CD4-positive, alpha-beta T cell treated with Interleukin-2 at 100 ng/mL for 4 hours (primary cell): Measurements from ENCODE around the gene MLIP.

Experiments used
- DNase-seq: peaks from one replicate; pipeline ENCODE4 v3.0.0-alpha.2; 2020; ENCODE audit warnings: low spot score

MLIP gene

DNA sequence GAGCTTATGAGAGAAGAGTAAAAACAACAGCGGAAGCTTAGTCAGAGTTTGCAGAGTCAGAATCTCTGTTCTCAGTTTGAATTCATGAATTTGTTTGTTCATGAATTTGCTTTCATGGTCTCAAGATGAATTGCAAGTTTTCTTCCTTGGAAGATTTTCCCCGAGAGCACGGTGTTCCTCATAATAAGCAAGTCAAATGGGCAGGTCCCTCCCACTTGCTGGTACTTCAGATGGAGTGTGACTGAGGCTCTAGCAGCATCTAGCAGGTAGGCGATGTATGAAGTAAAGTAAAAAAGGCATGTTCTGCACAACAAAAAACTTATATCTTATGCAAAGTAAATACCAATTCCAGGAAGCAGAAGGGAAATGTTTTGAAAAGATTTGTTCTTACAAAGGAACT lies 15.5 kb upstream of the MLIP start:
- no peak for DNase-seq

DNA sequence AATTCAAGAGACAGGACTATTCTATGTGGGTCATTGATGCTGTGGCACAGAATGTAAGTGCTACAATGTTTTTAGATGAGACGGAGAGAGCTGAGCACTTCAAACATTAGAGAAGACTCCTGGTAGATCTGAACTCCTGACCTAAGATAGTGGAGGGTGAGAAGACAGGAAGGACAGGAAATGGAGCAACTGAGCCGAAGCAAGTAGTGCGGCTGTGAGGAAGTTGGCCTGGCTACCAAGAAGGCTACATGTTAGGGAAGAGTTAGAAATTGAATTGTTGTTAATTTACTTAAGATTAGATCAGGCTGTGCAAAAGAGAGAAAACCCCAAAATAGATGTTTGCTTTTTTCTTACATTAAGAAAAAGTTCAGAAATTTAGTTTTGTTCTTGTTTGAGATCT lies 14.4 kb upstream of the MLIP start:
- DNase-seq, result no peak

DNA sequence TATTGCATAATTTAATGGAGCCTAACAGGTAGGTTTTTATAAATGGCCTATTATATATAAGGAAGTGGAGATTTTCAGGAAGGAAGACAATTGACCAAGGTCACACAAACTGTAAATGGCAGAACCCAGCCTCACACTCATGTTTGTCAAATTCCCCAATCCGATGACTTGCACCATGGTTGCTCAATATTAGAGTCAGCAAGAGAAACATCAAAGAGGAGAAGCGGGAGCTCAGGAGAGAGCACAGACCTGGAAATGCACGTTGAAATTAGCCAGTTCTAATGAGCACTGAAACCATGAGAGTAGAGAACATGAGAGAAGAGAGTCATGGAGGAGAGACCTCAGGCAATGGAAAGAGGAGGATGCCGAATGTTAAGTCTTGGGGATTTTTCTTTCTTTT lies 13.5 kb upstream of the MLIP start:
- no peak for DNase-seq

DNA sequence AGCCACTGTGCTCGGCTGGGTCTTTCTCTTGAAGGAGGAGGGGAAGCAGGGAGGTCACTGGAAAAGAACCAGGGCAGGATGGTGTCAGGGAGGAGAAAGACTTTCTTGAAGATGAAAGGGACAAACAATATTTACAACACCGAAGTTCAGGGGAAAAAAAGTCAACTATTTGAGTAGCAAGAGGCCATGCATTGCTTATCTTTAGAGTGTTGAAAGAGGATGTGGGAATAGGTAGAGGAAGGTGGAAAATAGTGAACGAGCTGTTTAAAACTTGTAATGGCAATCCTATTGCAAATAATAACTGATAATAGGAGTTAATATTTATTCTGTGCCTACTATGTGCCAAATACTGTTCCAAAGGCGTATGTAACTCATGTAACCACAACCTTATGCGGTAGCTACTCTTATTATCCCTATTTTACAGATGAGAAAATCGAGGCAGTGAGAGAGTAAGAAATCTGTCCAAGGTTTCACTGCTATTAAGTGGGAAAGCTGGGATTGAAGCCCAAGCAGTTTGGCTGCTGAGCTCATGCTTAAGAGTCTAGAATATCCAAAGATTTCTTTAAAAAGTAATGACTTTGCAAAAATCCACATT lies 12.7 kb upstream of the MLIP start:
- DNase-seq, result no peak

DNA sequence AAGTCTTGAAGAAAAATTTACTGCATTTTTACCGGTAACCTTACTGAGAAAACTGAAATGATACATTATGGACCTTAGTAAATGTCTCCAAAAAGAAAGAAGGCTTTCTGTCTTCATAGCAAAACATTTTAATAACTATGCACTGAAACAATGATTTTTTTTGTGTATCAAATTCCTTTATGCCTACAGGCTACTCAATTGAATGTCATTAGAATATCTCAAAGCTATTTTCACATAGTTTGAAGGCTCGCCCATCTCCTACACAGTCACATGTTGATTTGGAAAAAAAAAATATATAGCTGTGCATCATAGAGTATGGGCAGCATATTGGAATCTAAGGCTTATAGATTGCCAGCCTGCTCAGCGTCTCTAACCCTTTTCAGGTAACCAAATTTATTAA lies 12.0 kb upstream of the MLIP start:
- DNase-seq, result no peak

DNA sequence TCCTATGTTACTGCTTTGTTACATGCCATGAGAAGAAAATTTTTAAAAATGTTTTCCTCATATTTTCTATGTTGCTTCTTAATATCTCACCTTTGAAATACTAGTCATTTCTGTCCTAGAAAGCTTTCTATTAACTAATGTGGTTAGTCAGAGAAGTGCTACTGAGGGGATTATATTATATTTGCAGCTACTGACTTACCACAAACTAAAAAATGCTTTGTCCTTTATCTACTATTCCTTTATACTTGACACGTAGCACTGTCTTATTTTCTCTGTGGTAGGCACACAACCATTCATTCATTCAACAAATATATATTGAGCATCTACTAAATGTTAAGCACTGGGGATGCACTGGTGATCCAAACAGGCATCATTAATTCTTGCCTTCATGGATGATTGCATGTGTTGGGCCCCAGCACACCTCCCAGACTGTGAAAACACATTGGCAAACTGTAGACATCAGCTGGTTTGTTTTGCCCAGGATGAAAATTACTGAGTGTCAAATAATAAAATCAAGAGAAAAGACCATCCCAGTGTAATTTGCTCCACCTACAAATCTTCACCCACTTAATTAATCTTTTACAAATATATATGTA lies 10.7 kb upstream of the MLIP start:
- no peak for DNase-seq

DNA sequence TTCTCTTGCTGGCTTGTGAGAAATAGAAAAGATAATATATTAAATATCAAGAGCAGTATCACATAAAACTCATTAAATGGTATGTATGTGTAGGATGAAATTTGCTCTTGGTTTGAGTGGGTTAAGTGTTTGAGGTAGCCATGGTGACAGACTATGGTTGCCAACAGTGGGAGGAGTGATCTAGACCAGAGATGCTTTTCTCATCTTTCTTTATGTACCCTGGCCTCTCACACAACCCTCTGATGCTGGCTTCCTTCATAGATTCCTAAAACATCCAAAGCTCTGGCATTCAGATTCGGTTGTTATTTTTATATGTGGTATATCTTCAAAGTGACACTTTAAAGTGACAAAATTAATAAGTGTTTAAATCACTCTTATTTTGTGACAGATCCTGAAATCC lies 9.0 kb upstream of the MLIP start:
- DNase-seq, result no peak

DNA sequence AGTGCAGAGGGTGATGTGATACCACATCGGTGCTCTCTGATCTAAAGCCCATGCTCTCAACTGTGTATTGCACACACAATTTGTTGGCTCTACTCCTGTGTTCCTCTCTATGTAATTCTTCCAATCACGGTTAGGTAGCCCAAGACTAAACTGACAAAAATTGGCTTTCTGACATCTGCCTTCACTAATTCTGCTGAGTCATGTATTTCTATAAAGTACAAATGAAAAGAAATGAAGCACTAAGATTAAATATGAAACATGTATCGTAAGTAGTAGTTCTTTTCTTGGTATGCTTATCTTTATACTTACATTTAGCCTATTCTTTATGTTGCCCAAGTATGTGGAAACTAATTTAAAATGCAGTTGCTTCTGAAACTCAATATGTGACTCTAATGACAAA lies 7.7 kb upstream of the MLIP start:
- DNase-seq, result no peak

DNA sequence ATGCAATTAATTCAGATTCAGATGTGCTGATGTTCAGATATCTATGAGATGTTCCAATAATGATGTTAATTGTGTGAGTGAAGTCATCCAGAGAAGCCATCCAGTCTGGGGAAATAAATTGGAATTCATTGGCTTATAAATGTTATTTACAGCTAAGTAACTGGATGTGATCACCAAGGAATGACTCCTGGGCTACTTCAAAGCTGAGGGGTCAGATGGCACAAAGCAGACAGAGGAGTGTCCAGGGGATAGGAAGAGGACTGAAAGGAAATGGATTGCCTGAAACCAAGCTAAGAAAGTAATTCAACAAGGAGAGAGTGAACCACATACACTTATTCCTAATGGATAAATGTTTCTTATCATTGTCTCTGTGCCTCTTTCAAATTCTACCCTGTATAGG lies 4.5 kb upstream of the MLIP start:
- DNase-seq, result no peak

DNA sequence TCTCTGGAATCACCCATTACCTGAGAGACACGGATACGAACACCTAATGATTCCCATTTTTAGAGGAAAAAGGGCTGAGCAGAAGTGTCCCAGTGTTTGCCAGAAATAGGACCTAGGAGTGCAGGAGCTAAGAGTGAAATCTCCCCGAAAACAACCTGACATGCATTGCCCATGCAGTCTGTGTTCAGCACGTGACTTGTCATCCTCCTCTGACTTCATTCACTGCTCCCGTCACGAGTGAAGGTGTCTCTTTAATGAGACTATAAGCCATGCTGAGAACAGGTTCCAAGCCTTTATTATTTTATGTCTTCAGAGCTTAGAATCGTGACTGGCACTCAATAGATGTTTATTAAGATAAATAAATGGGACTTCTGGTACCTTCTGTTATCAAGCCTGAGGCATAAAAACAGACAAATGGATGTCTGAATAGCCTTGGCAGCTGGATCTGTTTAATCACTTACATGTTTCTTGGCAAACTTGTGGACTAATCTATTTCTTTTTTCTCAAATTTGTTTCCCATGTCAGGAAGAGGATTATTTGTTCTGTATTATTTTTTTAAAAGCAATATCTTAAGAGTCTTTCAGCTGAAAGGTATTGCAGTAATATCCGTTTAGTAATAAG lies 3.7 kb upstream of the MLIP start:
- no peak for DNase-seq

DNA sequence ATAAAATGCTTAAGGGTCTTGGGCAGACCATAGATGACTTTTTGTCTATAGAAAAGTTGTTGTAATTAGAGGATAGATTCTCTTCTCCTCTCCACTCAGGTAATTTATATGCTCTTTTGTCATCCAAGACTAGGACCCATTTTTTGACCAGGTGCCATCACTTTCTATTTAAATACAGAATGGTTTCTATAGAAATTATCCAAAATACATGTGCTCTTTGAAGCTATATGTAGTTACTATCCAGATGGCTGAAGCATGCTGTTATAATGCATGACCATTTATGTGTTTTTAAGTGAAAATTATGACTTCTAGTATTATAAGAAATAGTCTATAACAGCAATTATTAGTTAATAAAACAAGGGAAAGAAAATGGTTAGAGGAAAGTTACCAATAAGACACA lies 3.0 kb upstream of the MLIP start:
- DNase-seq, result no peak

DNA sequence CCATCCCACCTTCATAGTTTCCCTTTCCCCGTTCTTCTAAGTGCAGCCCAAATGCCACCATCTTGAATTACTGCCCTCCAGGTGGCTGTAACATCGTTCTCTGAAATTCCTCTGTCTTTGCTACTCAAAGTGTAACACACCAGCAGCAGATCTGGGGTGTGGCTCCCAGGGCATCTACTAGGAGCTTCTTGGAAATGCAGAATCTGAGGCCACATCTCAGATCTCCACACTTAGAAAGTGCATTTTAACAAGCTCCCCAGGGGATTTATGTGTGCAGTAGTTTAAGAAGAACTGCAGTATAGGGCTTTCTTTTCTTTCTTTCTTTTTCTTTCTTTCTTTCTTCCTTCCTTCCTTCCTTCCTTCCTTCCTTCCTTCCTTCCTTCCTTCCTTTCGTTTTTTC lies 1.7 kb upstream of the MLIP start:
- DNase-seq, result no peak

DNA sequence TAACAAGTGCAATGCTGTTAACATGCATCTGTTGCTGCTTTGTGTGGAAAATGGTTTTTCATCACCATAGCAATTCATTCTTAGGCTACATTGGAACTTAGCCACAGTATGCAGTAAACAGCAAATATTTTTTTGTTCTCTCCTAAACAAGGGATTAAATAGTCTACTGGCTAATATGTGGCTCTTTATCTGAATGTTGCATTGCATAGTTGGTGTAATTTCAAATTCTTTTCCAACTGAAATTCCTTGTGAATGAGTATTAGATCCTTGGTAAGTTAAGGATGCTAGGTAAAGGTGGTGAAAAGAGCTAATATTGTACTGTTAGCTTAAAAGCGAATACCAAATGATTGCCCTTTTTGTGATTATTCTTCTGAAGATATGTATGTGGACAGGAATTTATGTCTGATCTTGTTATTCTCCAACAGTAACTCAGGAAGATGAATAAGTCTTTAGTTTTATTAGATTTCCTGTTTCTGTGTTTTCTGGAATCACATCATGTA lies 958 bp downstream of the MLIP start:
- DNase-seq, result no peak

DNA sequence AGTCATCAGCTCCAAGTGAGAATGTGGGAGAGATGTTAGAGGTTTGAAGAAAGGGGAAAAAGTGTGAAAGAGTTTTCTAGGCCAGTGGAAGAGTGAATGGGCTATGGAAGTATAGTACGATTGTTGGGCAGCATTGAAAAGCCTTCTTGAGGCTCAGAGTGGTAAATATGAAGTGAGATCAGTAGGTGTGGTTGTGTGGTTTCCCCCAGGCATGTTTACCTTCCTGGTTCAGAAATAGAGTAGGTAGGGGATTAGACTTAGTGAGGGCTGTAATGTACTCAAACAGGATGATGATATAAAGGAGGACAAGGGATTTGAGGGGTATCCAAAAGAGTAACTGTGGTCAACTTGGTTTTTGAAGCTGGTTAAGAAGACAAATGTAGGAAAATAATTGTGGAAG lies 3.7 kb downstream of the MLIP start:
- no peak for DNase-seq

DNA sequence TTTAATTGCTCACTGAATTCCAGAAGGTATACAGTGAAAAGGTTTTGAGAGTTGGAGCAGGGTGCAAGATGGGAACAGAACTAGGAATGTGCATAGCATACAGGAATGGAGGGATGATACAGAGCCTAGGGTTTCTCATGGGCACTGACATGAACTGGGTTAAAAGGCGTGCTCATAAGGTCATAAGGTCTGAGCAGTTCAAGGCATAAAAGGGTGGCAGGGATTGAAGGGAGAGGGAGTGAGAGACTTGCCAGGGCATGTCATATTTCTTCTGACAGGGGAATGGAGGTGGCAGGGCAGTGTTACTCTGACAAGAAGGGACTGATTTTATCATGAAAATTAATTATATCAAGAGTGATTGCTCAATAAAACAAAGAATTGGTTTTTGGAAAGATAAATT lies 4.7 kb downstream of the MLIP start:
- DNase-seq, result no peak

DNA sequence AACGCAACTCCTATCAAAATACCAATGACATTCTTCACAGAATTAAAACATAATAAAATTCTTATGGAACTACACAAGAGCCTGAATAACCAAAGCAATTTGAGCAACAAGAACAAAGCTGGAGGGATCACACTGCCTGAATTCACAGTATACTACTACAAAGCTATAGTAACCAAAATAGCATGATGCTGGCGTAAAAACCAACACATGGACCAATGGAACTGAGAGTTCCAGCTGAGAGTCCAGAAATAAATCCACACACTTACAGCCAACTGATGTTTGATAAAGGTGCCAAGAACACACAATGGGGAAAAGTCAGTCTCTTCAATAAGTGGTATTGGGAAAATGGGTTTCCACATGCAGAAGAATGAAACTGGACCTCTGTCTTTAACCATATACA lies 6.9 kb downstream of the MLIP start:
- no peak for DNase-seq

DNA sequence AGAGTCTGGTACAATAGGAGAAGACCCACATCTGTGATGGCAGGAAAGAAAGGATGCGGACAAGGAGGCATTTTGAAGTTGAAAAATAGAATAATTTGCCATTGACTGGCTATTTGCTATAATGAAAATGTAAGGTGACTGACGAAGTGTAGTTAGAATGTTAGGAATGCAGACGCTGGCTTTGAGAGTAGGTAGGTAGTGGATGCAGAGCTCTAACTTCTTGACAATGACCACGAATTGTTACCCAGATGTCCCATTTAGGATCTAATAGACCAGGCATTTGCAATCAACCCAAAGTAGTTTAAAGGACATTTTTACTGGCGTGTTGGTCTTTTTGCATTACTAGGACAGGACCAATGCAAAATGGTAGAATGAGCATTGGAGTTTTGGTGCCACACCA lies 14.2 kb downstream of the MLIP start:
- no peak for DNase-seq

DNA sequence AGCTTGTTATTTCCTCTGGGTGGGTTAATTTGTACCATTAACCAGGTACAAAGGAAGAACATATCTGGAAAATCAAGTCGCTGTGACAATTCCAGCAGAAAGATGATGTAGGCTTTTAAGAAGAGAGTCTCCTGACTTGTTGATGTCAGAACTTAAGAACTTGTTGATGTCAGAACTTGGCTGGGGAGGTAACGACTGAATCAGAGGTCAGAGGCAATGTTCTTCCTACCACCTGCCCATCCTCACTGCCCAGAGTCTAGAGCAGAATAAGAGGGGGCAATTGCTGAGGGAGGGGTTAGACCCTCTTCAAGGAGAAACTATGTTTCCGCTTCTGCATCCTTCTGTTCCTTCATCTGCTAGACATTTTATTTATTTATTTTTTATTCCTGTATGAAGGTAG lies 18.9 kb downstream of the MLIP start:
- no peak for DNase-seq

DNA sequence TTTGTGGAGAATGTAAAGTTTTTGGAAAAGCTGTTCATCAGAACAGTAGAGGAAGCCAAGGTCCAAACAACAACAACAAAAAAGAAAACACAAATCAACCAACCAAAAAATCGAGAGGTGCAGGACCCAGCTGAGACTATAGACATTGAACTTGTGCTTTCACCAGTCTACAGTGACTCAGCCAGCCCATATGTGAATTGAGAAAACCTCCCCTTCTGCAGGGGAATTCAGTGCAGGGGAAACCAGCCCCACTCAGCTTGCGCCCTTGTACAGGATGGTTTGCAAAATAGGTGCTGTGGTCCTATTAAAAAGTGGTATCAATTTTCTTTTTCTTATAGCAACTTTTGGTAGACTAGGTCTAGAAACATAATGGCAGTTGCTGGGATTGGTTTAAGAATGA lies 21.3 kb downstream of the MLIP start:
- DNase-seq, result no peak

DNA sequence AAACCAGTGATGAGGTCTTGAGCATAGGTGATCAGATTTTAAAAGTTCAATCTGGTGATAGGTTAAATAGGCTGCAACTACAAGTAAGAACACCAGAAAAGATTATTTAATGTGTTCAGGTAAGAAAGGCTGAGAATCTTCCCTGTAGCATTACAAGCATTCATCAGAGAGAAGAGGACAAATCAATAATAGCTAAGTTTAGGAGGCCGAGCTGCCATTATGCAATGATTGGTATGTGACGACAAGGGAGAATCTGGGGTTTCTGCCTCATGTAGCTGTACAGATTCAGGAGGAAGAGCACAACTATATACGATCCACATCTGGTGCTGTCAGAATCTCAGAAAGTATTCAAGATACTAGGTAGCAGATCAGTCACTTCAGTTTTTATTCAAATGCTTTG lies 21.9 kb downstream of the MLIP start:
- no peak for DNase-seq

DNA sequence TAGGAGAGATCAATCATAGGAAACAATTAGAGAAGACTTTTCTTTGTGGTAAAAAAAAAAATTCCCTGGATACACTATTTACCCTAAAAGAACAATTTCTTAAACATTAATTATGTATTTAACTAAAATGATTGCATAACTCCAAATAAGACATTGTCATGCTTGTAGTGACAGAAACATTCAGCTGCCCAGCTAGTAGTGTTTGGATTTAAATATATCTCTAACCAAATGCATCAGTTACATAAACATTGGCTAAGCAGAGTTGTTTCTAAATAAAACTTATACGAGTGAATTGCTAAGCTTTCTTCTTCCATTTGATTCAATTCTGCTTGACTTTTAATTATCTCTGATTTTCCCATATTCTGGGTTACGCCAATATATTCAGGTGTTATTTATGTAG lies 23.7 kb downstream of the MLIP start:
- no peak for DNase-seq

DNA sequence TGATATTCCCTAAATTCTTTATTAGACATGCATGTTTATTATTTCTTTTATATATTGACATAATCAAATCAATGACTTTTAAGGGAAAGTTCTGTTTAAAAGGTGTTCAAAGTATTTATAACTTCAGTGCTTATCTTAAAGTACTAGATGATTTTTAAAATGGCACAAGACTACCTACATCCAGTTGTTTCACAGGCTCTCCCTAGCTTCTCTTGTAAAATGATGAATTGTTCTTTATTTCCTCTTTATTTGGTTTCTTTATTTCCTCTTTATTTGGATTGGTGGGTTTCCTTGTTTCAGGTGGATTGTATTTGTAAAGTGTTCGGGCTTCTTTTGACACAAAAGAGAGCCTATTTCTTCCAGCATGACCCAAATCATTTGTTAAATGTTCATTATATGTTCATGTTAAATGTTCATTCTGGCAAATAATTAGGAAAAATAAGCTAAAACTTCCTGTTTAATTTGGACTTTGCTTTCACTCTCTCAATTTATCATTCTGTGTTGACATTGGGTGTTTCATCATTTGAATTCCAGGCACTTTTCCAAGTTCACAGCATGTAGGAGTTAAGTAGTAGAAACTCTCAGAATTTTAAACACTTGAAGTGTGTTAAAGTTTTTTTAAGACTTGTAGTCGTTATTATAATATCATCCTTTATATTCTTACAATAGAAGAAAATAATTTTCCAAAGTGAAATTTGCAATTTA lies 24.6 kb downstream of the MLIP start:
- DNase-seq, result no peak

DNA sequence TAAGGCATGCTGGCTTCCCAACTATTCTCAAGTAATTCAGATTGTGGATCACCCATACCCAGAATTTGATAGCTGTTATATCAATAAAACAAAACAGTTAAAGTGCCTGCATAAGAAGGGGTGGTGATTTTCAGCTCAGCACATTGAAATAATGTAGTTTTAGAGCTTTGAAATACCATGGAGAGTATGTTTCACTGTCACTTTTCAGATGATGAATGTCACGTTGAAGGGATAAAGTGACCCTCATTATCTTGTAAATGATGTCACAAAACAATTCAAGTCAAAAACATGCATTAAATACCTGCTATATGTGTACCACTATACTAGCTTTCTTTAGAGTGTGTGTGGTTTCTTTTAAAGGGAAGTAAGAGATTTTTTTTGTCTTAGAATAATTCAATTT lies 27.6 kb downstream of the MLIP start:
- DNase-seq, result no peak
